Stimulated activated CD8-positive, alpha-beta memory T cell treated with anti-CD3 and anti-CD28 coated beads, Interleukin-15, amount 100 ng/mL, for 4 hours (primary cell): ENCODE results near the gene PCDH9.

Experiments used
- DNase-seq, 2 donors: peaks; one replicate each; pipeline ENCODE4 v3.0.0-alpha.2; 2020; ENCODE audit warnings: low read depth in 2 of 2

PCDH9 gene

DNA sequence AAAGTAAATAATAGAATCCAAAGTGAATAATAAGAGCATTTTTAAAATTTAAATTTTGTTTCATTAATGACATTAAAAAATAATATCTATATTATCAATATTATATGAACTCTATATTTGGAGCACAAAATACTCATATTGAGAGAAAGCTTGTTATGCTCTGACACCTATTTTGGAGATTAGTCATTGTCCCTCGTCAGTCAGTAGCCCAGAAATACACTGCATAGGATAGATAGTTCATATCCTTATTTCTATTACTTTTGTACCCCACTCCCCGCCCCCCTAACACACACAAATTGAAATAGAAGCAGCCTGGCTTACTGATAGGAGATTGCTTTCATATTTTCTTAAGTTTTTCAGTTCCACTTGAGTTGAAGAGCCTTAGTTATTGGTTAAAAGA lies 652.8 kb downstream of the PCDH9 start:
- no peak for DNase-seq

DNA sequence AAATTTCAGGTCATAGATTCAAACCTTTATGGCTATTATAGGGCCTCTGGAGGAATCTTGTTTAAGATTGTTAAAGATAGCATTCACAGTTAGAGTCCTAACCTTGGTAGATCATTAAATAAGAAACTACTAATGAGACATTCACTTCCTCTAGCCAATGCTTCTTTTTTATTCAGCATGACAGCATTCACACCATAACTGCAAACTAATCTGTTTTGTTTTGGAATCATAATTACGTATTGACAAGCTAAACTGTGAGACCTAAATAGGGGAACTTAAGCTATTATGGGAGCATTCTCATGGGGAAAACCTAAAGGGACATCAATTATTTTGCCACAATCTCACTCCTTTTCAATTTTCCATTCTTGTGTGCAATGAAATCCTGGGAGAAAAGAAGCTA lies 653.8 kb downstream of the PCDH9 start:
- no peak for DNase-seq

DNA sequence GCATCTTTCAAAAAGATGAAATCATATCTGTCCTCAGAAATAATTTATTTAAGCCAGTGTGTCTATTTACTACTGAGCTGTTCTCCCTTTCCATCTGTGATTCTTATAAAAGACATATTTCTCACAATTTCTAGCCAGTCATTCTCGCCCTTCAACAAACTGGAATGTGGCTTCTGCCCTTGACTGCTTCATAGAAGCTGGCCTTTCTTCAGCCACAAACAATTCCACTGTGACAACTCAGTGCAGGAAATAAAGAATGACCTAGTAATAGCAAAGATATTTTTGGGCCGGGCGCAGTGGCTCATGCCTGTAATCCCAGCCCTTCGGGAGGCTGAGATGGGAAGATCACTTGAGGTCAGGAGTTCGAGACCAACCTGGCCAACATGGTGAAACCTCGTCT lies 655.5 kb downstream of the PCDH9 start:
- DNase-seq: no peak

DNA sequence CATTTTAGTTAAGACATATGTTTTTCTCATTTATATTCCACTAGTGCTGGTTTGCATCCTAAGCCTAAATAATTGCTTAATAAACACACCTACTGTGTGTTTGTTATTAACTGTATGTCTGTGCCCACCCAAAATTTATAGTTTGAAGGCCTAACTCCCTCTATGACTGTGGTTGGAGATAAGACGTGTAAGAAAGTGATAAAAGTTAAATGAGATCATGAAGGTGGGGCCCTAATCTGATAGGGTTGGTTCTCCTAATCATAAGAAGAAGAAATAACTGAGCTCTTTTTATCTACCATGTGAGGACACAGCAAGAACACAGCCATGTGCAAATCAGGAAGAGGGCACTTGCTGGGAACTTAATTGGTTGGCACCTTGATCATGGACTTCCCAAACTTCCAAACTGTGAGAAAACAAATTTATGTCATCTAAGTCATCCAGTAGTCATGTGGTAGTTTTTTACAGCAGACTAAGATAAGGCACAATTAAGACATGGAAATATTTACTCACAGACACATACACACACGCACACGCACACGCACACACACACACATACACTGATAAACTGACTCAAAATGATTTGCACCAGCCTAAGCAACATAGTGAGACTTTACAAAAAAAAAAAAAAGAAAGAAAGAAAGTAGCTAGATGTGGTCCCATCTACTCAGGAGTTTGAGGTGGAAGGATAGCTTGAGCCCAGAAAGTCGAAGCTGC lies 662.1 kb downstream of the PCDH9 start:
- DNase-seq: no peak

DNA sequence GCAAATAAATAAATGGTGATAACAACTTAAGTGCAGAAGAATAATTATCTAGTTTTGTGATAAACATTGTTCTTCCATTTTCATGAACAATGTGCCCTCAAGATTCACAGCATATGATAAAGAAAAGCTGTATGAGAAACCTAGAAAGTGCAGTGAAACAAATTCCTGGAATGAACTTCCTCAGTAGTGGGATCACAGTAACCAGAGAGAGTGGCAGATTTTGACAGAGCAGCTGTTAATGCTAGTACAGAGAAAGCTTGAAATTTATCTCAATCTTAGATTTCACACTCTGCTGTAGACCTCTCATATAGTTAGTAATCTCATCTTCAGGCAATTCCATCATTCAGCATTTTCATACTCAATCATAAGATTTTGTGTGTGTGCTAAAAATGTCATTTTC lies 664.9 kb downstream of the PCDH9 start:
- no peak for DNase-seq

DNA sequence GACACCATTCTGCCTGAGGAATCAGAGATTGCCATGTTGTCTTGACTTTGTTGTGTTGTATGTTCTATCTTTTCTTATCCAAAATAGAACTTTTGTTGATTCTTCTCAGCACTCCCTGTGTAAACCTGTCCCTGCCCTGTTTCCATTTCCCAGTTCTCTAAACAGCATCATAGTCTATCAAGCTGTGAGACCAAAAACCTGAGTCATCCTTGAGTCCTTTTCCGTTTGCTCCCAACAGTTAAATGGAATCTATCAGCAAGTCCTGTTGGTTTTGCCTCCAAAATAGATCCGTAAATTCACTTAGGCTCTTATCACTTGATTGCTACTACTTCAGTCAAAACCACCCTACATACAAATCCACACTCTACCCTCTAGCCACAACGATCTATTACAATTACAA lies 667.1 kb downstream of the PCDH9 start:
- DNase-seq: no peak

DNA sequence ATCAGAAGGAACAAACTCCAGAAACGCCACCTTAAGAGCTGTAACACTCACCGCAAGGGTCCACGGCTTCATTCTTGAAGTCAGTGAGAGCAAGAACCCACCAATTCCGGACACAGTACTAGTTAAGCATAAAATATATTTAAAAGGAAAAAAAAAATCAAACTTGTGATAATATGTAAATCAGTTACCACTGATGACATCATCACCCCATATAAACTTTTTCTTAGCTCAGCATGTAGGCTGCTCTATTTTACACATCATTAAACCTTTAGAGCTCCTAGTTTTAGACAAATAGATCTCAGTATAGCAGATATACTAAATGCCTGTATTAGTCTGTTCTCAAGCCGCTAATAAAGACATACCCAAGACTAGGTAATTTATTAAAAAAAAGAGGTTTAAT lies 668.1 kb downstream of the PCDH9 start:
- no peak for DNase-seq

DNA sequence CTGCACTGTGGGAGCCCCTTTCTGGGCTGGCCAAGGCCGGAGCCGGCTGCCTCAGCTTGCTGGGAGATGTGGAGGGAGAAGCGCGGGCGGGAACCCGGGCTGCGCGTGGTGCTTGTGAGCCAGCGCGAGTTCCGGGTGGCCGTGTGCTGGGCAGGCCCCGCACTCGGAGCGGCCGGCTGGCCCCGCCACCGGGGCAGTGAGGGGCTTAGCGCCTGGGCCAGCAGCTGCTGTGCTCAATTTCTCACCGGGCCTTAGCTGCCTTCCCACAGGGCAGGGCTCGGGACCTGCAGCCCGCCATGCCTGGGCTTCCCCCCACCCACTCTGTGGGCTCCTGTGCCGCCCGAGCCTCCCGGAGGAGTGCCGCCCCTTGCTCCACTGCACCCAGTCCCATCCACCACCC lies 669.1 kb downstream of the PCDH9 start:
- no peak for DNase-seq

DNA sequence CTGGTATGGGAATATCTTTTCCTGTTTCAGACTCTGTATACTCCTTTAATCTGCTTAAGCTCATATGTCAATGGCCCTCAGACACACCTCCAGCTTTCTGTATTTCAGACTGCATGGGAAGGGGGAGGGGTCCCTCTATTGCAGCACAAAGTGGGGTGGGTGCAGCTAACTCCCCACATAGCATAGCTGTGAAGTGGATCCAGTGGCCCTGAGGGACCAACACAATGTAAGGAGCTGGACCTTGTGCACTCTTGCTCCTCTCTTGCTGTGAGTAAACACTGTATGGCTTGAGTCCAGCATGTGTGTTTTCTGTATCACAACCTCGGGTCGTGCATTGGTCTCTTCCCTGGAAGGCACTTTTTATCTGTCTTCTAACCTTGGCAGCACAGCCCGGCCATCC lies 669.9 kb downstream of the PCDH9 start:
- no peak for DNase-seq

DNA sequence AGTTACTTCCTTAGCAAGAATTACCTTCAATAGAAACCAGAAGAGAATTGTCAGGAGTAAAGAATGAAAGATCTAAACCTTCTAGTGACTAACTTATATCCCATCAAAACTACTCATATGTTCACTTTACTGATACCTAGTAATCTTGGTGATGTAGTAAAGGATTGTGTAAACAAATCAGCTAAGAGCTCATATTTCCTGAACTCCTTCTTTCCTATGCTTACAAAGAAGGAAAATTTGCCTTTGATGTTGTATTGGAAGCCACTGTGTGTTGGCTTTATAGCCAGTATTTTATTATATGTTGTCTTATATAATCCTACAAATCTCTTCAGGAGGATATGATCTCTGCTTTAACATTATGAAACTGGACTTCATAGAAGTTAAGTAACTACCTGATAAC lies 671.0 kb downstream of the PCDH9 start:
- DNase-seq: no peak

DNA sequence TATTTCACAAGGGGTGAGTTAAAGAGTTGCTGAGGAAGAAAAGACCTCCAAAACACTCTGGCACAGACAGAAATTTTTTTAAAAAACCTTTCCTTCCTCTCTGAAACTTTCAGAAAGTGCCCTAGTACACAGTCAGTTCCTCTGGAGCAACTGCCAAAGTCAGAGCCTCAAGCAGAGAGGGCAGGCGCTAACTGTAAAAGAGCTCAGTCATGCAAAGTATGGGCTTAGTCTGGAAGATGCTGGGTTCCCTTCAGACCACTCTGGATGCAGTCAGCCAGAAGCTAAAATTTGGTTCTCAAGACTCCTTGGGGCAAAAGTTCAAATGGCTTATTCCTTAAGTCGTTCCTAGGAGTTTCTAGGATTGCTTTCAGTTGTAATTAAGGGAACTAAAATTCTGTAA lies 671.6 kb downstream of the PCDH9 start:
- no peak for DNase-seq

DNA sequence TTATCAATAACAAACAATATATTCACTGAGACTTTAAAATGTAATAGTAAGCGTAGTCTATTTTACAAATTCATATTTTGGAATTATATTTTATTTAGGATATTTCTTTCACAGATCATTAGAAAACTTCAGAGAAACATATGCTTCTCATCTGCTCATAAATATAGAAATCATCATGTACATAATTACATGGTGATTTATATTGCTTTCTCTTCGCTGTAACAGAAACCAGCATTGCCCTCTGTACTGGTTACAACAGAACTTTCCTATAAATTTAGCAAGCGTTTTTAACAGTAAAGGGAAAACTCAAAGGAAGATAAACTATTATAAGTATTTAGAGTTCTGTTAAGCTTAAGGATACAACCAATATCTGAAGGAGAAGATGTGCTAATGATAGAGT lies 672.8 kb downstream of the PCDH9 start:
- DNase-seq: no peak

DNA sequence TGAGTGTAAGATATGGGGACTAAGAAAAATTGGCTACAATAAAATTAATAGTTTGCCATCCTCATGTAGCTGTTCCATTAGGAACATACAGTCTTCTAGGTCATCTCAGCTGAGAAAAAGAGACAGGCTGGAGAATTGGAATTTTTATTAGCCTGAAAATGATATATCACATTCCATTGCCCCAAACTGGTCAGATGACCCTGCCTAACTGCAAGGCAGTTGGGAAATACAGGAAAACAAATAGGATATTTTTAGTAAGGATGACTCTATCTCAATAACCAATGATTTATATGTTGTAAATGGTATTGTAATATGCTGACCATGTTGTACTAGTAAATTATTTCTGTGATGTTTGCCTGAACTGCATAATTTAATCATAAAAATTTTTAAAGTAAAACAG lies 673.8 kb downstream of the PCDH9 start:
- no peak for DNase-seq

DNA sequence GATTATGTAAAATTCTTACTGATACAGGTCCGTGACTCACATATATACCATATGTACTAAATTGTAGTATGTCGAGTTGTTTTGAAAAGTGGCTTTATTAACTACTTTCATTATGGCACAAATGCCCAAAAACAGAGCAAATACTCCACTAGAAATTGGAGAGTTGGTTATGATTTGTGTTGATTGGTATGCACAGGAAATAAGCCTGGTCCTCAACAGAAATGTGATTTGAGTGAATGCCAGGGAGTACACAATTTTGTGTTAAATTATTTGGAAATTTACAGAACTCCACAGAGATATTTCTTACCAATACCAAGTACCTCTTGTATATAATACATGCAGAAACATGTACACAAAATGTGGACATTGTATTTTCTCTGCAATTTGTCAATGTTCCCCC lies 676.7 kb downstream of the PCDH9 start:
- DNase-seq: no peak

DNA sequence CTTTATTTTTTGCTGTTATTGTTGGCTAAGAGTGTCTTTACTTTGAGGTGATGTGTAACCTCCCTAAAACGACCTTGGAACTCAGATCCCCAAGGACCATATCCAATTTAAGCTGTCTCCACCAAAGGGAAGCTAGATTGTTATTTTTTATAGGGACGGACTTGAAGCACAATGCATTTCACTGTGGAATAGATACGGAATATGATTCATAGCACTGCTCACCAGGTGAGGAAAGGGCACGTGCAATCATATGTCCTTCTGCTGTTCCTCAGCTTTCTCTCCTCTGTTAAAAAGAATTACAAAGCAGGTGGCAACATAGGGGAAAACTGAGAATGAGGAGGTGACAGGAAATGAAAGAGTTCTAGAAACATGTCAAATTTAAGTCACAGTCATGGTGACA lies 679.0 kb downstream of the PCDH9 start:
- no peak for DNase-seq

DNA sequence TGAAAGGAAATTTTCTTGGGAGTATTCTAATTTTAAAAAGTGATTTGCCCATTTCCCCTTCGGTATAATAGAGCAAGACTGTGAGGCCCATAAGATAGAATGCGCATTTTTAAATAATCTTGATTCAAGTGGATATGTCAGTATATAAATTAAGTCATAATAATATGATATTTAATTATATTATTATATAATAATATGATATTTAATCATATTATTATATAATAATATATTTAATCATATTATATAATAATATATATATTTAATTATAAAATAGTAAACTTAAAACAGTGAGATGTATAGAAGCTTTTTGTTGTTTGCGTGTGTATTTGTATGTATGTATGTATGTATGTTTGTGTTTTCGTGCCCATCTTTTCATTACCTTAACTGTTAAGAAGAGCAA lies 682.5 kb downstream of the PCDH9 start:
- no peak for DNase-seq

DNA sequence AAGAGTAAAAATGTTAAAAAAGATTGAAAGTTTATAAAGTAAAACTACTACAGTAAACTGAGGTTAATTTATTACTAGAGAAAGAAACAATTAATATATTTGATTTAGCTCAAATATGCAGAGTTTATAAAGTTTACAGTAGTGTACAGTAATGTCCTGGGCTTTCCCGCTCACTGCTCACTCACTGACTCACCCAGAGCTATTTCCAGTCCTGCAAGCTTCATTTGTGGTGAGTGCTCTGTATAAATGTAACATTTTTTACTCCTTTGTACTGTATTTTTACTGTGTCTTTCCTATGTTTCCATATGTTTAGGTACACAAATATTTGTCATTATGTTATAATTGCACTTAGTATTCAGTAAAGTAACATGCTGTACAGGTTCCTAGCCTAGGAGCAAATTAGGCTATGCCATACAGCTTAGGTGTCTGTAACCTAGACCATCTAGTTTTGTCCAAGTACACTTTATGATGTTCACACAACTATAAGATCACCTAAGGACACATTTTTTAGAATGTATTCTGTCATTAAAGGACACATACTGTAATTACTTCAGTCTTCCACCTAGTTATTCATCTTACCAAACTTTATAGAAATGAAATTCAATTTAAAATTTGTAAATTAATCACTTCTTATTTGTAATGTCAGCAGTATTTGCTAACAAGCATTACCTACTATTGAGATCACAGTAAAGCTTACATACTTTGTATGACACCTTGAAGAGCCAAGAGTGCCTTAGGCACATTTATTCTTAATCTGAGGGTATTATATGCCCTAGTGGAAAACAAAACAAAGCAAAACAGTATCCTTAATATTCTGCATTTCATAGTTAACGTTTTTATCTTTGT lies 683.4 kb downstream of the PCDH9 start:
- DNase-seq: no peak

DNA sequence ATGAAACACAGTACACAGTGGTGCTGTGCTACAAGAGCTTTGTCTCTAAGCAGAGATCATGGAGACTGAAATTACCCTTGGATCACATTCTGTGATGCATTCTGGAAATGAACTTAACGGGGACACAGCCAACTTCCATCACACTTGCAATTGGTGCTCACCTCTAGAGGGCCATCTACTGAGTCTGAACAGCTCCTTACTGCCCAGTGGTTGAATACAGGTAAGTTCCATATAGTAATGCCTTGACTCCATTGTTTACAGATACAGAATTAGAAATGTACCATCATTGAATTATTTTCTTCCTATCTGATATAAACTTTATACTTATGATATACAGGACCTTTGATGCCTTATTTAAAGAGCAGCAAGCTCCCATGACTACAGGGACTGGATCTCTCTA lies 686.4 kb downstream of the PCDH9 start:
- DNase-seq: no peak

DNA sequence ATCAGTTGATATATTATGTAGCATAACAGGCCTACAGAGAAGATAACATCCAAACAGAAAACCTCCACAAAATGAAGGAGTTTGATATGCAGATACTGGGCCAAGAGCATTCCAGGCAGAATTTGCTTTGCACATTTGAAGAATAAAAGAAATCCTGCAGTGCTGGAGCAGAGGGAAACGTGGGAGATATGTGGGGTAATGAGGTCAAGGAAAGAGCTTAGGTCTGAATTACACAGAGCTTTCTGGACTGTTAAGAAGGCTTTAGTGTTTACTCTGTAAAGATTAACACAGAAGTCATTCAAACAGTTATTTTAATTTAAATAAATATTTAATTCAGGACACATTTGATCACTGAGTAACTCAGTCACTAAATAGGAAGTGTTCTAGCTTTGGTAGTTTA lies 692.7 kb downstream of the PCDH9 start:
- no peak for DNase-seq

DNA sequence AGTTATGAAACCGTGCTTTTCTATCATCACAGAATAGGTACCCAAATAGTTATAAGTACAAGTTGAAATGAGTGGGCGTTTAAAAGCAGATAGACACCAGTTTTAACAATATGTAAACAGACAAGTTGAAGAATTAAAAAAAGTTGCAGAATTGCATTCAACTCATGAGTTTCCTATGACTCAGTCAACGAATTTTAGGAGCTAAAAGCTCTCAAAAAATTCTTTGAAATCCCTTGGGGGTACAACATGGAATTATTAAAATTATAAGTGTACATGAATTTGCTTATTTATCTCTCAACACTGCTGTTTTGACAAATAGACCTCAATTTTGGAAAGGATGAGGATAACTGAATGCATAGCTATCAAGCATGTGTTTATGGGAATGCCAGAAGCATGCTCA lies 693.4 kb downstream of the PCDH9 start:
- no peak for DNase-seq

DNA sequence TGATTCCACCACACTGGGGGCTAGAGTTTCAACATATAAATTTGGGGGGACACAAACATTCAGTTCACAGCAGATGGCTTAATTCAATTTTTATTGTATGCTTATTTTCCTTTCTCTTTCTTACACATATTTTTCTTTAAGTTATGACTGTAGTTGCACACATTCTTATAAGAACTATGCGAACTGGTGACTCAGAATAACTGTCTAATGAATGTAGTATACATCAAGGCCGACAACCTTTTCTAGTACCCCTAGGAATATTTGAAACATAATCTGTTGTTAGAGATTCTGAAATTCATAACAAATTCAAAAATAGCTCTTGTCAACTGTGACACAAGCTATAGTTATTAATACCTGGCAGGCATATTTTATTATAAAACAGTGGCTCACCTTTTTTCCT lies 695.6 kb downstream of the PCDH9 start:
- no peak for DNase-seq

DNA sequence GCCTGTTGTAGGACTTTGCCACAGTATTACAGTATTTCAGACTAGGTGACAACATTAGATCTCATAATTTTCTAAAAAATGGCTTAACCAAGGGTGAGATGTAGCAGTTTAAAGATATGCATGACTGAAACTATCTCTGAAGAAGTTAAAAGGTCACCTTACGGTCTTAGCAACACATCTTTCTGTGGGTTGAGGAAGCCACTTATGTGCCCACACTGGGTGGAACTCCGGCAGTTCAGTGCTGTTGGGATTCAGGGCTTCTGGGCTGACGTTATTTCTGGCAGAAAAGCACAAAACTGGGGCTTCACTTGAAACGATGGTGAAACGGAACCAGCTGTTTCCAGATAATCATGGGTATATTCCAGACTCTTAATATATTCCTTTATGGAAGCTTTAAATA lies 697.3 kb downstream of the PCDH9 start:
- no peak for DNase-seq

DNA sequence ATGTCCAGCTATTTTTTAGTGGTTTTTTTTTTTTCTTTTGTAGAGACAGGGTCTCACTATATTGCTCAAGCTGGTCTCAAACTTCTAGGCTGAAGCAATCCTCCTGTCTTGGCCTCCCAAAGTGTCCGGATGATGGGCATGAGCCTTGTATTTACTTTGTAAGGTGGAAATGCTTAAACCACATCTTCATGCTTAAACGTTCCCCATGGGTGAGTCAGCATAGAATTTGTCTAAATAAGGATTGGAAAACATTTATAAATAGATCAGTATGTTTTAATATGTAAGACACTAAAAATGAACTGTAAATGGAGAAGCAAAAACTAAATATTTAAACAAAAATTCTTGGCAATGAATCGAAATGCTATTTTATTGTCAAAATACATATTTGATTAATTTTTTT lies 698.0 kb downstream of the PCDH9 start:
- DNase-seq: no peak

DNA sequence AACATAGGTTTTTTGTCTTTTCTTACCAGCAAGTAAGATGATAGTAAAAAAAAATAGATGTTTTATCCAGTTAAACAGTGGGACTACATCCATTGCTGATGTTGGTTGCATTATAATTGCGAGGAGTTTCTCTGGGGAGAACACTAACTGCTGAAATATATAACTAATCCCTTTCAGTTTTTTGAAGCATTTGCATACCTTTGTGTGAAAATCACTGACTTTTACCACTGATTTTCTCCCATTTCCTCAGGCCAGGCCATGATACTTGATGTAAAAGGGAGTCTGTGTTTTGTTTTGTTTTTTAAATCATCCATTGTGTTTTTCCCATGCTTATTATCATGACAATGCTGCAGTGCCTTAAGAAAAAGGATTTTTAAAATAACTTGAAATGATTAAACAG lies 699.5 kb downstream of the PCDH9 start:
- no peak for DNase-seq
